ENCODE measurements around the gene STAP2.
"Not testable (repeated sequence)": the region's sequence is repeated elsewhere in the genome, so short reads cannot be mapped to it uniquely, and the experiment has no call there.

STAP2 gene

DNA sequence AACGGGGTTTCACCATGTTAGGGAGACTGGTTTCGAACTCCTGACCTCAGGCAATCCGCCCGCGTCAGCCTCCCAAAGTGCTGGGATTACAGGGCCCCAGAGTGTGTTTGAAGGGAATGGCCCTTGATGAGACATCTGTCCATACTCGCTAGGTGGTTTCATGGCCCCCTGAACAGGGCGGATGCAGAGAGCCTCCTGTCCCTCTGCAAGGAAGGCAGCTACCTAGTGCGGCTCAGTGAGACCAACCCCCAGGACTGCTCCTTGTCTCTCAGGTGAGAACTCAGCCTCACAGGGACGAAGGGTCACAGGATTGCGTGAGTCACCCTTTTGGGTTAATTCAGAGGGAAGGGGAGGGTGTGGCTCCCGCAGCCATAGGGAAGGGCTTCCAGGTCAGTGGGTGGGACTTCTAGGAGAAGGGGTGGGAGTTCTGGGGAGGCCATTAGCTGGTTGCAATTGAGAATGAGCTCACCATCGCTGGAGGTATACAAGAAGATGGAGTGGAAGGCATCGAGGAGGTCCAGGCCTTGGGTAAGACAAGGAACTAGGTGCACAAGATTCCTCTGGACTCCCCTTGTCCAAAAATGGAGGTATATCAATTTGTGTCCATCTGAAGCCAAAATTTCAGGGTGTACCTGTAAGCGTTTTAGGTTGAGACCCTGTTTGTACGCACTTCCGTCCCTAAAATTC is 50.4 kb downstream of the STAP2 start:
- ChIA-PET POLR2A (no interaction called here), CTCF (no interaction called here)
- TF ChIP-seq ARNT (IDR thresholded peaks at IDR 0.05), result no peak
- no peak for TF ChIP-seq LEF1 (IDR thresholded peaks at IDR 0.05; ENCODE audit: borderline replicate concordance)
- TF ChIP-seq NFRKB (IDR thresholded peaks at IDR 0.05), result no peak
- TF ChIP-seq FOXK2 (IDR thresholded peaks at IDR 0.05), result no peak
- TF ChIP-seq FOXM1 (IDR thresholded peaks at IDR 0.05; ENCODE audit: borderline replicate concordance), result no peak
- TF ChIP-seq SUZ12 (IDR thresholded peaks at IDR 0.05), result no peak
- no peak for TF ChIP-seq PKNOX1 (IDR thresholded peaks at IDR 0.05)
- TF ChIP-seq ELF4 (IDR thresholded peaks at IDR 0.05), result no peak
- DNase-seq (ENCODE audit: extremely low spot score), result no peak

DNA sequence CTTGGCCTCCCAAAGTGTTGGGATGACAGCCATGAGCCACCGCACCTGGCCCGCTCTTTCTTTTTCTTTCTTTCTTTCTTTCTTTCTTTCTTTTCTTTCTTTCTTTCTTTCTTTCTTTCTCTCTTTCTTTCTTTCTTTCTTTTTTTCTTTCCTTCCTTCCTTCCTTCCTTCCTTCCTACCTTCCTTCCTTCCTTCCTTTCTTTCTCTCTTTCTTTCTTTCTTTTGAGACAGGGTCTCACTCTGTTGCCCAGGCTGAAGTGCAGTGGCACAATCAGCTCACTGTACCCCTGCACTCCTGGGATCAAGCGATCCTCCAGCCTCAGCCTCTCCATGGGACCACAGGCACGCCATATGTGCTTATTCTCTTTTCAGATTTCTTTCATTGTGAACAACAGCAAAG is 52.5 kb downstream of the STAP2 start:
- CTCF ChIA-PET; POLR2A ChIA-PET; DNase-seq (ENCODE audit: extremely low spot score): not testable (repeated sequence)

DNA sequence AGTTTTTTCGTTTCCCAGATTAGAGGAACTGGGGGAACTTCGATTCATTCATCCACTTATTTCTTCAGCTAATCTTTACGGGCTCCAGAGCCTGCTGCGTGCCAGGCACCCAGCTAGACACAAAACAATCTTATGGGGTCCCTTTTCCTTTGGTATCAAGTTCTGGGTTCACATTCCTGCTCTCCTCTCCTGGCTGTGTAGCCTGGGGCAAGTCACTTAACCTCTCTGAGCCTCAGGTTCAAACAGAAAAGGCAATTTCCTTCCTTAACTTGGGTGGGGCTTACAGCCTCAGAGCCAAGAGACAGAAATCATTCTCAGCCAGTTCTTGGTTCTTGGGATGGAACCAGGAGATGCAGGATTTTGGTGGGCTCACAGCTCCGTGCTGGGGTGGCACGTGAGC is 53.7 kb downstream of the STAP2 start:
- no peak for DNase-seq (ENCODE audit: extremely low spot score)
- TF ChIP-seq ARNT (IDR thresholded peaks at IDR 0.05) (no peak), NFRKB (IDR thresholded peaks at IDR 0.05) (no peak), HDGF (IDR thresholded peaks at IDR 0.05; ENCODE audit: borderline replicate concordance) (no peak)
- CTCF ChIA-PET, result no interaction called here
- POLR2A ChIA-PET, result interaction anchor here (2.2 kb wide), 1 partner anchor 58 kb away, joined by 14 read pairs; the partner anchor contains the start of gene MPND

DNA sequence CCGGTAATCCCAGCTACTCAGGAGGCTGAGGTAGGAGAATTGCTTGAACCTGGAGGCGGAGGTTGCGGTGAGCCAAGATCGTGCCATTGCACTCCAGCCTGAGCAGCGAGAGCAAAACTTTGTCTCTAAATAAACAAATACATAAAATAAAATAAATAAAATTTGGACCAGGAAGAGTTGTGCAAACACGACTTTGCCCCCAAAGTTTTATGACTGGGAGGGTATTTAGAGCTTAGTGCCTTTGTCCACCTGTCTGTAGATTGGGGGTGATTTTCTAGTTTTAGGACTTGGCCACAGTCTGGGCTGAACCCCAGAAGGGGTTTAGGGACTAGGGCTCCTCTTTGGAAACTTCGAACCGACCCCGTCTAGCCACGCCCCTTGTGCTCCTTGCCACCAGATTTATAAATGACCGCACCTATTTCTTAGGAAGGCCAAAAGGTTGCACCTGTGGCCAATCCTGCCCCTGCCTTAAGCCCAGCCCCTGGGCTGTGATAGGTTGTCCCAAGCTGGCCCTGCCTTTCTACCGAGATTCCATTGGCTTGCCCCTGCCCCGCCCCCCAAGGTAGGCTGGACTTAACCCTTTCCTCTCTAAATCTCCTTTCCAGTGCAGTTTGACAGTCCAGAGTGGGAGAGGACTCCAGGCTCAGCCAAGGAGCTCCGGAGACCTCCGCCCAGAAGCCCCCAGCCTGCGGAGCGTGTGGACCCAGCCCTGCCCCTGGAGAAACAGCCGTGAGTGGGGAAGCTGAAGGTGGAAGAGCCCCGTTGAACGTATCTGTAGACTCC is 54.3 kb downstream of the STAP2 start:
- DNase-seq (ENCODE audit: extremely low spot score), result peak; percentile 94
- ChIA-PET CTCF (interaction anchor here (0.7 to 0.9 kb wide), 2 partner anchors 17 to 68 kb away, joined by 4 to 8 read pairs; no protein-coding TSS in a partner anchor), POLR2A (interaction anchor here (2.2 kb wide), 1 partner anchor 59 kb away, joined by 14 read pairs; the partner anchor contains the start of gene MPND)
- TF ChIP-seq SP1 (IDR thresholded peaks at IDR 0.05) (peak; percentile 61; the same call in 1 of the 2 replicates), L3MBTL2 (conservative IDR thresholded peaks at IDR 0.05) (no peak), FOXK2 (IDR thresholded peaks at IDR 0.05) (no peak)

- ChIA-PET CTCF (interaction anchor here (1.1 kb wide), 1 partner anchor 13 kb away, joined by 3 read pairs; no protein-coding TSS in a partner anchor), POLR2A (interaction anchor here (1.4 kb wide), 1 partner anchor 63 kb away, joined by 4 read pairs; no protein-coding TSS in a partner anchor)
- no peak for DNase-seq (ENCODE audit: extremely low spot score)
- TF ChIP-seq FOXM1 (IDR thresholded peaks at IDR 0.05; ENCODE audit: borderline replicate concordance), result no peak
- no peak for TF ChIP-seq HDGF (IDR thresholded peaks at IDR 0.05; ENCODE audit: borderline replicate concordance)
- no peak for TF ChIP-seq PKNOX1 (IDR thresholded peaks at IDR 0.05)
- TF ChIP-seq ARNT (IDR thresholded peaks at IDR 0.05), result no peak
- TF ChIP-seq ELF4 (IDR thresholded peaks at IDR 0.05), result no peak
- no peak for TF ChIP-seq CTBP1 (IDR thresholded peaks at IDR 0.05; ENCODE audit: borderline replicate concordance)
These were observed 58.9 kb downstream of the STAP2 start for GRCh38 chr19:4279530-4280422.

- CTCF ChIA-PET, result interaction anchor here (1.1 kb wide), 1 partner anchor 12 kb away, joined by 3 read pairs; no protein-coding TSS in a partner anchor
- DNase-seq (ENCODE audit: extremely low spot score), result no peak
These were observed 59.4 kb downstream of the STAP2 start for GRCh38 chr19:4279267-4279529.

More at GRCh38 chr19:4279267-4279529, 59.4 kb downstream of the STAP2 start:
- no peak for TF ChIP-seq HDGF (IDR thresholded peaks at IDR 0.05; ENCODE audit: borderline replicate concordance)
- TF ChIP-seq ARNT (IDR thresholded peaks at IDR 0.05), result no peak
- no peak for TF ChIP-seq PKNOX1 (IDR thresholded peaks at IDR 0.05)
- TF ChIP-seq LEF1 (IDR thresholded peaks at IDR 0.05; ENCODE audit: borderline replicate concordance), result no peak
- TF ChIP-seq BHLHE40 (IDR thresholded peaks at IDR 0.05; ENCODE audit: borderline replicate concordance), result no peak
- TF ChIP-seq SP1 (IDR thresholded peaks at IDR 0.05), result no peak
- no peak for TF ChIP-seq ELF4 (IDR thresholded peaks at IDR 0.05)
- TF ChIP-seq NFRKB (IDR thresholded peaks at IDR 0.05), result no peak
- no peak for TF ChIP-seq FOXA1 (IDR thresholded peaks at IDR 0.05)
- no peak for TF ChIP-seq SUZ12 (IDR thresholded peaks at IDR 0.05)
- no peak for TF ChIP-seq FOXK2 (IDR thresholded peaks at IDR 0.05)
- TF ChIP-seq CTBP1 (IDR thresholded peaks at IDR 0.05; ENCODE audit: borderline replicate concordance), result no peak
- no peak for TF ChIP-seq TARDBP (IDR thresholded peaks at IDR 0.05)
- POLR2A ChIA-PET, result no interaction called here

Data from HEK293T (cell line).